ENCODE measurements around the gene REX1BD. TPM values are rescaled to one million over a fixed set of nuclear protein-coding genes. Genes with fewer than 3 reads are reported as not detected.

The REX1BD gene
- total RNA-seq, 2 donors from 2014 or later, result 46.7 to 79.6 TPM

DNA sequence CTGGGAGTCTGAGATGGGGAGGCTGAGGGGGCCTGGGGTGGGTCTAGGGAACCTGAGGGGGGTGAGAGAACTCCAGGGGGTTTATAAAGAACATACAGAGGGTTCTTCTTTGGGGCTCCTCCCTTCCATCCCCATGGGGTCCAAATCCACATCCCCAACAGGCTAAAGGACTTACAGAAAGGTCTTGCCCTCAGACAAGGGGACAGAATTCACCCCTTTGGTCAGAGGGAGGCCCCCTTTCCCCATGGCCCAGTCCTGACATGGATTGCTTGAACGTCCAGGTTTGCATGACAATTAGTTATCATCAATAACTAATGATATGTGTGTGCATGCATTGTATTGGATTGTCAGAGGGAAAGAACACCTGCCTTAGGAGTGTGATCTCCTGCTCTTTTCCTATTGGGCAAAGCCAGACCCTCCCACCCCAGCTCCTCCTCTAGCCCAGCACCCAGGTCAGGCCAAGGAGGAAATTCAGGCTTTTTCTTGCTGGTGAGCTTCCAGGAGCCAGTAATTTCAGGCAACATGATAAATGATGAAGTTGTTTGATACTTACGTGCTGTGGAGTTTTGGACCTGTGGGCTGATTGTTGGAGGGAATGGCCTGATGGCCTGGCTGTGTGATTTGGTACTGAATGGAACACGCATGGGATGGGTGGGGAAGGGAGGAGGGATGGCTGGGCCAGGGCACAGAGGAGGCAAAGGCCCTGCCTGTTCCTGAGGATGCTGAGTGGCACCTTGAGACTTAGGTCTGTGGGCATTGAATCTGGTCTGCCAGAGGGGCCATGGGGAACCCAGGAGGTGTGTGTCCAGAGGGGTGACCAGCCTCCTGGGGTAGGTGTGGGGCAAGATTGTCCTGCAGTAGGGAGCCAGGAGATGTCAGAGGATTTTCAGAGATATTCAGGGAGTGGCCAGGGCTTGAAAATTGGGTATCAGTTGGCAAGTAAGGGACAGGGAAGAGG, 49.4 kb downstream of the REX1BD start:
- no peaks in the 10 kb centered on the region for H3K9me3 ChIP-seq
- DNase-seq, result peak; percentile 77
- TF ChIP-seq, protein P1, sequence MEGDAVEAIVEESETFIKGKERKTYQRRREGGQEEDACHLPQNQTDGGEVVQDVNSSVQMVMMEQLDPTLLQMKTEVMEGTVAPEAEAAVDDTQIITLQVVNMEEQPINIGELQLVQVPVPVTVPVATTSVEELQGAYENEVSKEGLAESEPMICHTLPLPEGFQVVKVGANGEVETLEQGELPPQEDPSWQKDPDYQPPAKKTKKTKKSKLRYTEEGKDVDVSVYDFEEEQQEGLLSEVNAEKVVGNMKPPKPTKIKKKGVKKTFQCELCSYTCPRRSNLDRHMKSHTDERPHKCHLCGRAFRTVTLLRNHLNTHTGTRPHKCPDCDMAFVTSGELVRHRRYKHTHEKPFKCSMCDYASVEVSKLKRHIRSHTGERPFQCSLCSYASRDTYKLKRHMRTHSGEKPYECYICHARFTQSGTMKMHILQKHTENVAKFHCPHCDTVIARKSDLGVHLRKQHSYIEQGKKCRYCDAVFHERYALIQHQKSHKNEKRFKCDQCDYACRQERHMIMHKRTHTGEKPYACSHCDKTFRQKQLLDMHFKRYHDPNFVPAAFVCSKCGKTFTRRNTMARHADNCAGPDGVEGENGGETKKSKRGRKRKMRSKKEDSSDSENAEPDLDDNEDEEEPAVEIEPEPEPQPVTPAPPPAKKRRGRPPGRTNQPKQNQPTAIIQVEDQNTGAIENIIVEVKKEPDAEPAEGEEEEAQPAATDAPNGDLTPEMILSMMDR (IDR thresholded peaks at IDR 0.05), result no peak
- H3K4me1 ChIP-seq, result peaks cover 4% of the 10 kb centered on the region
- H3K27me3 ChIP-seq, result no peaks in the 10 kb centered on the region
- H3K9ac ChIP-seq (ENCODE audit: low read depth in 2 of 2, low read length in 2 of 2), result peak overlapping the region in 1 of 2 donors; percentile 81
- peak overlapping the region; percentile 80 for H3K4me3 ChIP-seq
- H3K27ac ChIP-seq, result peak overlapping the region; percentile 18
- intact Hi-C loops (cut with DNase I), result no loop called here
- H3K36me3 ChIP-seq, result no peaks in the 10 kb centered on the region

DNA sequence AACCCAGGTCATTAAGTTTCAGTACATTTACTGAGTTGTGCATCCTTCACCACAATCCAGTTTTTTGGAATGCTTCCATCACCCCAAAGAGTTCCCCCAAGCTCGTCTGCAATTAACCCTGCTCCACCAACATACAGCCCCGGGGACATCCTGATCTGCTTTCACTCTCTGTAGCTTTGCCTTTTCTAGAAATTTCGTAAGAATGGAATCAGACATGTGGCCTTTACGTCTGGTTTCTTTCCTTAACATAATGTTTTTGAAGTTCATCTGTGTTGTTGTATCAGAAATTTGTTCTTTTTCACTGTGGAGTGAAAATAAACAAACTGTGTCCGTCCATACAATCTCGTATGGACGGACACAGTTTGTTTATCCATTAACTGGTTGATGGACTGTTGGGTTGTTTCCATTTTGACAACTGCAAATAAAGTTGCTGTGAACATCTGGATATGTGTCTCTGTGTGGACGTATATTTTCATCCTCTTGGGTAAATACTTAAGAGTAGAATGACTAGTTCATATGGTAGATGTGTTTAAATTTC, 51.2 kb downstream of the REX1BD start:
- Histone ChIP-seq H3K27me3 (no peaks in the 10 kb centered on the region), H3K36me3 (no peaks in the 10 kb centered on the region), H3K9ac (ENCODE audit: low read depth in 2 of 2, low read length in 2 of 2) (no peak overlapping the region), H3K9me3 (no peaks in the 10 kb centered on the region), H3K4me3 (no peak overlapping the region), H3K27ac (no peak overlapping the region), H3K4me1 (peaks cover 4% of the 10 kb centered on the region)
- intact Hi-C loops (cut with DNase I), result no loop called here
- no peak for DNase-seq
- TF ChIP-seq, protein P1 (IDR thresholded peaks at IDR 0.05), result no peak

Other genes with a start within 250 kb of the REX1BD start
- gene PGPEP1, start 248.2 kb upstream of the REX1BD start, total RNA-seq, result 10 to 100 TPM; 62.6 to 99.0 TPM
- 100 to 1,000 TPM; 120 to 159 TPM for gene GDF15, start 202.6 kb upstream of the REX1BD start, total RNA-seq
- 1 to 10 TPM; 1.4 to 3.9 TPM for gene LRRC25, start 191.2 kb upstream of the REX1BD start, total RNA-seq
- gene SSBP4, start 169.4 kb upstream of the REX1BD start, total RNA-seq, result 10 to 100 TPM; 40.1 to 77.3 TPM
- 10 to 100 TPM; 17.7 to 25.7 TPM for gene ISYNA1, start 150.7 kb upstream of the REX1BD start, total RNA-seq
- gene ELL, start 66.7 kb upstream of the REX1BD start, total RNA-seq, result 10 to 100 TPM; 16.3 to 18.6 TPM
- 100 to 1,000 TPM; 190 to 200 TPM for gene FKBP8, start 45.2 kb upstream of the REX1BD start, total RNA-seq
- gene KXD1, start 30.9 kb upstream of the REX1BD start, total RNA-seq, result 10 to 100 TPM; 66.8 to 80.4 TPM
- gene UBA52, start 16.9 kb upstream of the REX1BD start, total RNA-seq, result 1,000 to 10,000 TPM in 1 of 2 donors, 100 to 1,000 TPM in 1; 991 to 1,174 TPM
- 1 to 10 TPM in 1 of 2 donors, under 1 TPM in 1; 0.84 to 1.6 TPM for gene CRLF1, start 18.0 kb downstream of the REX1BD start, total RNA-seq
- gene TMEM59L, start 24.1 kb downstream of the REX1BD start, total RNA-seq, result 1 to 10 TPM in 1 of 2 donors, under 1 TPM in 1; 0.27 to 1.4 TPM
- 10 to 100 TPM in 1 of 2 donors, 1 to 10 TPM in 1; 7.3 to 14.7 TPM for gene KLHL26, start 48.2 kb downstream of the REX1BD start, total RNA-seq
- gene CRTC1, start 94.9 kb downstream of the REX1BD start, total RNA-seq, result 10 to 100 TPM in 1 of 2 donors, 1 to 10 TPM in 1; 7.6 to 10.3 TPM
- gene COMP, start 202.5 kb downstream of the REX1BD start, total RNA-seq, result under 1 TPM in 1 of 2 donors, not detected in 1; 0.13 TPM
- 100 to 1,000 TPM in 1 of 2 donors, 10 to 100 TPM in 1; 77.5 to 113 TPM for gene UPF1, start 243.2 kb downstream of the REX1BD start, total RNA-seq